Activated CD8-positive, alpha-beta T cell treated with anti-CD3 and anti-CD28 coated beads, Interleukin-2, amount 10 ng/mL, durations not matched to agents 7 days and 5 days (primary cell): ENCODE measurements around the gene MAGI2. TPM values are rescaled to one million over a fixed set of nuclear protein-coding genes. Genes with fewer than 3 reads are reported as not detected.
A peak's percentile ranks its signal among the peaks of the same experiment; 100 is the strongest.
"Not testable (repeated sequence)": the region's sequence is repeated elsewhere in the genome, so short reads cannot be mapped to it uniquely, and the experiment has no call there.

ENCODE experiments used
- ATAC-seq: fragments of 150-1000 bp; cut with Tn5 transposase; one replicate; pipeline ENCODE4 v1.10.0; 2021; ENCODE audit warnings: moderate library complexity
- CTCF ChIA-PET: fragments of 350-600 bp; sonication (Branson Sonifier 250); formaldehyde crosslinking; loops from one replicate; lab custom pipeline; 2021; ENCODE audit warnings: antibody characterized with exemption; lab: Charles Lee
- POLR2A ChIA-PET: fragments of 350-600 bp; sonication (Branson Sonifier 250); formaldehyde crosslinking; loops from one replicate; lab custom pipeline; 2021; ENCODE audit warnings: antibody characterized with exemption; lab: Charles Lee
- DNase-seq: peaks from one replicate; pipeline ENCODE4 v3.0.0-alpha.2; 2020
- H3K27ac Mint-ChIP-seq: one replicate; pipeline ENCODE4 v1.8.0; 2021; ENCODE audit warnings: mild to moderate bottlenecking, mixed read lengths
- H3K27me3 Mint-ChIP-seq: one replicate; pipeline ENCODE4 v1.8.0; 2021; ENCODE audit warnings: low read depth, mixed read lengths
- H3K36me3 Mint-ChIP-seq: one replicate; pipeline ENCODE4 v1.8.0; 2021; ENCODE audit warnings: low read depth, mixed read lengths
- H3K4me1 Mint-ChIP-seq: one replicate; pipeline ENCODE4 v1.8.0; 2021; ENCODE audit warnings: low read depth, mixed read lengths
- H3K4me3 Mint-ChIP-seq: one replicate; pipeline ENCODE4 v1.8.0; 2021; ENCODE audit warnings: mild to moderate bottlenecking, mixed read lengths
- H3K9me3 Mint-ChIP-seq: one replicate; pipeline ENCODE4 v1.8.0; 2022; ENCODE audit warnings: mixed read lengths; ENCODE audit not compliant: insufficient read depth
- total RNA-seq, 2 experiments: library from RNA; stranded (reverse); gene quantifications; one replicate each; pipeline ENCODE4 v1.2.3, GENCODE V29; 2021

The MAGI2 gene
- total RNA-seq, 2 experiments from 2014 or later, result 0.05 TPM; not detected in 1

DNA sequence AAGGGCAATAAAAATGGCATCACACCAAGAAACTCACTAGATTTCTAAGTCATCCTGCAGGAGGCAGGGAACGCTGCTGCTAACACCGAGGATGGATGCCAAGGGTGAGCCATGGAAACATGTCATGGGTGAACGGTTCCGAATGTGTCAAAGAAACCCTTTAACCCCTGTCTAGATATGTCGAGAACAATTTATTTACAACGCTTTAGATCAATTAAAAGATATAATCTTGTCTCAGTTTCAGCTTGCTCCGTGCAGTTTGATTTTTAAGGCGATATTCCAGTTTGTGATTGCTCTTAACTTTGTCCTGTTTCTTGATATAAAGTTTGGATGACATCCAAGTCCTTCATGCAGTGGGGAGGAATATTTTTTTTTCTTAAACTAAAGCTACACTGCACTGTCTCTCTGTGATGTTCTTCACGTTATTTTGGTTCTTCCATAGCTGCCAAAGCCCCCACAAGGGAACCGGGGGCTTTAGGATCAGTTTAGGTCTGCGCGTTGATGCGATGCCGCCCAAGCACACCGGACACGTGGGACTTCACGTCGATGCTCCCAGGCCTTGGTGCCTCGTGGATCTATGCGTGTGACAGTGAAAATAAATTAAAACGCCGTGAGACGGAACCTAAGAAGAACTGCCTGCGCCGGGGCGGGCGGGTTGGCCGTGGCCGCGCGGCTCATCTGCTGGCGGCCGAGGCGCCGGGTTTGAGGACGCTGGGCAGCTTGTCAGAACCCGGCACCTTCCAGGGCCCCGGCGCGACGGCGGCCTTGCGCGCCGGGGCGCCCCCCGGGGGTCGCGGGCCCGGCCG is 1434.6 kb downstream of the MAGI2 start:
- H3K4me1 Mint-ChIP-seq, result peaks cover 12% of the 10 kb centered on the region
- H3K4me3 Mint-ChIP-seq, result peak overlapping the region; percentile 73
- peaks cover 42% of the 10 kb centered on the region for H3K27me3 Mint-ChIP-seq
- ATAC-seq (no peak), DNase-seq (no peak)
- CTCF ChIA-PET, result interaction anchor here (0.7 to 2.8 kb wide), 8 partner anchors 9 to 368 kb away, joined by 3 to 9 read pairs (median 4); no protein-coding TSS in a partner anchor
- H3K27ac Mint-ChIP-seq, result no peak overlapping the region
- H3K36me3 Mint-ChIP-seq, result no peaks in the 10 kb centered on the region
- no peaks in the 10 kb centered on the region for H3K9me3 Mint-ChIP-seq
- POLR2A ChIA-PET, result interaction anchor here (0.6 kb wide), 1 partner anchor 15 kb away, joined by 3 read pairs; no protein-coding TSS in a partner anchor

DNA sequence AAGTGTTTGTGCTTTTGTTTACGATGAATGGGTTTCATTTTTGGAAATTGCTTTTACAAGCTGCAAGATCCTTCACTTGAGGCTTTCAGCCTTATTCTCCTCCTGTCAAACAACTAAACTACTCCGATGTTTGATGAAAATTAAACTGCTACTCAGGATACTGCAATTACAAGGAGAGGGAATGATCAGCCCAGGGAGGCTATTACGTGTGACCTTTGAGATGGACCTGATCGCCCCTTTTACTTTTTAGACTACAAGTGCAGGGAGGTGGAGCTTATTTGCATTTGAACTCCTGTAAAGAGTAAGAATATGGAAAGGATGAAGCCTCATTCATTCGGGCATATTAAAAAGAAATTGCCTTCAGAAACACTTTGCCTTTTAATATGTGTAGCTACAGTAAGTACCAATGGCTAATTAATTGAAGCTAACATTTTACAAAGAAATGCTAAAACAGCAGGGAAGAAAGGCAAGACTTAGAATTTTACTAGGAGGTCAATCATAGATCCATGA is 1435.8 kb downstream of the MAGI2 start:
- no peak overlapping the region for H3K27ac Mint-ChIP-seq

DNA sequence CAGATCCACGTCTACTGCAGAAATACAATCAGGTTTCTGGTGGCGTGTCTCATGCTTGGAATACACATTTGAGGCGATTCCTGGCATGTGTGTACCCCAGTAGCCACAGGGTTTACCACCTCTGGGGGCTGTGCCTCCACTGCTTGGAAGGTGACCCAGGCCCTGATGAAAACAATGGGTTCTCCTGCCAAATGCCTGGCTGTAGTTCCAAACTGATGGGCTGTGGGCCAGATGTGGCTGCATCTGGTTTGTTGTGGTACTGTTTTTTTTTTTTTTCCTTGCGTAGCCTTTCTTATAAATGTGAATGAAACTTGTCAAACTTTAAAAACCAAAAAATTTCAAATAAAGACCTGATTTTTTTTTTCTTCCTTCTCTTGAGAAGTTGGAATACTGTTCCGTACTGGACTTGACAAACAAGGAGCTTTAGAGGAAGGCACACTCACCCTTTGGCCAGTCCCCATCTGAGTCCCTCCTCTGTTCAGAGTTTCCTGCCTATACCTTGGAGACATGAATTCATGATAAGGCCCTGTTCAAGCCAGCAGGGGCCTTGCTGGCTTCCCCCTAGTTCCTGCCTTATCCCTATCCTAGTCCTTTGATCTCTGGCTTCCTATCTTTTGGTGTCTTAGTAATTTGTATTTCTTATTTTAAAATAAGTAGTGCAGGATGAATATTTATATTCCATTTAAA is 1437.8 kb downstream of the MAGI2 start:
- ChIA-PET POLR2A (no interaction called here), CTCF (no interaction called here)
- no peak for DNase-seq
- peaks cover 49% of the 10 kb centered on the region for H3K27me3 Mint-ChIP-seq
- ATAC-seq, result no peak
- no peaks in the 10 kb centered on the region for H3K36me3 Mint-ChIP-seq
- H3K9me3 Mint-ChIP-seq, result no peaks in the 10 kb centered on the region
- no peak overlapping the region for H3K4me3 Mint-ChIP-seq
- no peak overlapping the region for H3K27ac Mint-ChIP-seq
- peaks cover 11% of the 10 kb centered on the region for H3K4me1 Mint-ChIP-seq

More for the DNA sequence above, 1435.8 kb downstream of the MAGI2 start:
- Mint-ChIP-seq H3K9me3 (no peaks in the 10 kb centered on the region), H3K36me3 (no peaks in the 10 kb centered on the region), H3K27me3 (peaks cover 49% of the 10 kb centered on the region), H3K4me1 (peaks cover 12% of the 10 kb centered on the region), H3K4me3 (no peak overlapping the region)
- DNase-seq (no peak), ATAC-seq (no peak)
- ChIA-PET POLR2A (no interaction called here), CTCF (interaction anchor here (1.2 to 2.0 kb wide), 2 partner anchors 22 to 366 kb away, joined by 5 to 8 read pairs; no protein-coding TSS in a partner anchor)

DNA sequence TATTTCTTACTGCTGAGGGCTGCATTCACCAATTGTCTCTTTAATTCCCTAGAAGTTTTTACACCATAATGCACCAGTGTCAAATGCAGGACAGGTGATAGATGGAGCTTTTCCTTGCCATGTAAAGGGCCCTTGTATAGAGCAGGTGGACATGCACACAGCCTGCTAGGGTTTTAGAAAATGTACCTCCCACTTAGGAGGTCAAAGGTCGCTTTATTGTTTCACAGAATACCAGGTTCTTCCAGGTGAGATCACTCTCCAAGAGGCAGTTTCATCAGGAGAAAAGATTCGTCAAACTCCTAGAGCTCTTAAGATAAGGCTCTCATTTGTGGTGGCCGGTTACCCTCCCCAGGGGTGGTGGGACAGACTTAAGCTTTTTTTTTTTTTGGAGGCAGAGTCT is 1439.1 kb downstream of the MAGI2 start:
- ATAC-seq (no peak), DNase-seq (no peak)
- Mint-ChIP-seq H3K9me3 (no peaks in the 10 kb centered on the region), H3K36me3 (no peaks in the 10 kb centered on the region), H3K27ac (no peak overlapping the region), H3K4me1 (peaks cover 5% of the 10 kb centered on the region), H3K27me3 (peaks cover 47% of the 10 kb centered on the region), H3K4me3 (no peak overlapping the region)
- ChIA-PET POLR2A (interaction anchor here (0.6 kb wide), 1 partner anchor 38 kb away, joined by 3 read pairs; no protein-coding TSS in a partner anchor), CTCF (no interaction called here)

DNA sequence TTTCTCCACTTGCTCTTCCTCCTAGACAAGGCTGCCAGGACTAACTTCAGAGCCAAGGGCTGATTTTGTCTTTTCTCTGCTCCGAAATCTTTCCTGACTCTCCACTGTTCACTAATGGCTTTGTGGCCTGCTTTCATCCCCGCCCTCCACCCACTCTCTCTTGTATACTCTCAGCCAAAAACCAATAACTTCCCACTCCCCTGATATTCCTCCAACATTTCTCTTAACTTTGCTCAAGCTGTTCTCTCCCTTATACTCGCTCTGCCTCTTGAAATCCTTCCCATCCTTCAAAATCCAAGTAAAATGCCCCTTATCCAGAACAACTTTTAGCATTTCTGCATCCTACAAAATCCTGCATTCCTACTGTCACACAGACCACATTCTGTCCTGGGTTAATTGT is 1440.1 kb downstream of the MAGI2 start:
- H3K27ac Mint-ChIP-seq, result no peak overlapping the region
- no peaks in the 10 kb centered on the region for H3K36me3 Mint-ChIP-seq
- ChIA-PET POLR2A (no interaction called here), CTCF (no interaction called here)
- DNase-seq (no peak), ATAC-seq (no peak)
- H3K4me1 Mint-ChIP-seq, result no peaks in the 10 kb centered on the region
- H3K9me3 Mint-ChIP-seq, result no peaks in the 10 kb centered on the region
- peaks cover 40% of the 10 kb centered on the region for H3K27me3 Mint-ChIP-seq
- no peak overlapping the region for H3K4me3 Mint-ChIP-seq

DNA sequence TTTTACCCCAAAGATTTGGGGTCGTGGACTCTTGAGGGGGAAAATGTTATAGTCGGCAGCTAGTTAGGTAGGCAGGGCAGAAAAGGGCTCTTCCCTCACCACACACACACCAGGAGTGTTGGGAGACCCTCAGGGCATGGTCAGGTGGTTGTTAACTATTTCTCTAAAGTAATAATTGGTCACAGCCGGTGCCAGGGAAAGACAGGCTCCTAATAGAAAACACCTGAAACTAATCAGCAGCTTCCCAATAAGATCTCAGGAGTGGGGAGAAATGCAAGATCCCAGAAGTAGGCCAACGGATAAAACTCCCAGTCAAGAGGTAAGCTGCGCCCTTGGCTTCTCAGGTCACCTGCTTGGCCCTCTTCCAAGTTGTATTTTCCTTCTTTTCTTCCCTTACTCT is 1441.8 kb downstream of the MAGI2 start:
- ATAC-seq (no peak), DNase-seq (no peak)
- POLR2A ChIA-PET, result no interaction called here
- Mint-ChIP-seq H3K36me3 (no peaks in the 10 kb centered on the region), H3K9me3 (no peaks in the 10 kb centered on the region), H3K4me1 (no peaks in the 10 kb centered on the region), H3K27me3 (peaks cover 30% of the 10 kb centered on the region), H3K27ac (no peak overlapping the region), H3K4me3 (no peak overlapping the region)
- CTCF ChIA-PET, result interaction anchor here (0.6 to 1.4 kb wide), 2 partner anchors 9 to 22 kb away, joined by 3 to 6 read pairs; no protein-coding TSS in a partner anchor

DNA sequence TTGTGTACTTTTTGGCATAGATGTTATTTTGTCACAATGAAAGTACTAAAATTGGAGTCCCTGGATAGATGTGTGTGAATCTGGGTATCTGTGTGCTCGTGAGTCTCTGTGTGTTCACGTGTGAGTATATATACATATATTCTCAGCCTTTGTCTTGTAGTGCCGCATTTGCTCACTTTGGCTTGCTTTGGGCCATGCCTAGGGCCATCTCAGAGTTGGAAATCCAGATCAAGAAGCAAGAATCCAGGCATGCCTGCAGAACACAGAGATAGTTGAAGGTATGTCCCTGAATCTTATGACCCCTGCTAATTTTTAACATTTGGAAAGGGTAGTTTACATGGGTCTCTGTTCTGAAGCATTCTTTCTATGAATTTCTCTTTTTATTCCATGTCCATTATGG is 1446.2 kb downstream of the MAGI2 start:
- POLR2A ChIA-PET, result no interaction called here

DNA sequence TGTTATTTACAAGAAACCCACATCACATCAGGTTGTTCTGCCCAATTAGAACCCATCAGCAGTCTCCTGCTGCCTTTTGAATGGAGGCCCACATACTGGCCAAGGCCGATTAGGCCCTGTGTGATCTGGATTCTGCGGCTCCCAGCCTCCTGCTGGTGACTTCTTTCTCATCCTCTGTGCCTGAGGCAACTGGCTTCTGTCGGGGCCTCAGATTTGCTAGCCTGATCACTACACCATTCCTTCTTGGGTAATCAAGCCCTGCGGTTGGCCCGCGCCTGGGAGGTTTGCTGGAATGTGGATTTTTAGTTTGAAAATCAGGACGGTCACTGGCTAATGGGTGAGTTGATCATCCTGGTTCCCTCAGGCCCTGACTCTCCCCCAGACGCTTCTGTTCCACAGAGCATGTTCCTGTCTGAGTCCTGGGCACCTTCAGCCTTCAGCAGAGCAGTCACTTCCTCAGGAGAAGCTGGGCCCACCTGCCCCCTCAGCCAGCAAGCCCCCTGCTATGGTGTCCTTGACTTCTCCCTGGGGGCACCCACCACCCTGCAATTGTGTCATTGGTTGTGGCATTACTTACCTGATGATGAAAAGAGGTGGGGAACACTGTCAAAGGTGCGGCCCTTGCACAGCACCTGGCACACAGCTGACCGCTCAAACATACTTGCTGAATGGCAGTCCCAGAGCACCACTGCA is 1447.3 kb downstream of the MAGI2 start:
- no peaks in the 10 kb centered on the region for H3K36me3 Mint-ChIP-seq
- H3K27me3 Mint-ChIP-seq, result peaks cover 3% of the 10 kb centered on the region

More for the DNA sequence above, 1446.2 kb downstream of the MAGI2 start:
- no peak for ATAC-seq
- CTCF ChIA-PET, result no interaction called here
- H3K9me3 Mint-ChIP-seq, result no peaks in the 10 kb centered on the region
- H3K36me3 Mint-ChIP-seq, result no peaks in the 10 kb centered on the region
- no peak overlapping the region for H3K27ac Mint-ChIP-seq
- H3K4me1 Mint-ChIP-seq, result no peaks in the 10 kb centered on the region
- H3K27me3 Mint-ChIP-seq, result peaks cover 8% of the 10 kb centered on the region
- H3K4me3 Mint-ChIP-seq, result no peak overlapping the region
- DNase-seq, result no peak

DNA sequence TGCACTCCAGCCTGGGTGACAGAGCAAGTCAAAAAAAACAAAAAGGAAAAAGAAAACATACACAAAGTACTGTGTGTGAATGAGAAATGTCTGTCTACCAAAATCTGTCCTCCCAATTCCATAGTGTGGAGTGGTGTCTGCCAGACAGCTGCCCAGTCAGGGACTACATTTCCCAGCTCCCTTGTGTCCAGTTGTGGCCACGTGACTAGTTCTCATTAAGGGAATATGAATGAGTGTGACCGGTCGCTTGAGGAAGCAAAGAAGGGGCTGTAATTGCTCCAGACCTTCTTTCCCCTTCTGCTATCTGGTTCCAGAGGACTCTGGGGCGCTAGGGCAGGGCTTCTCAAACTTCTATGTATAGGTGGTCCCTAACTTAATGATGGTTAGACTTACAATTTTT is 1450.8 kb downstream of the MAGI2 start:
- CTCF ChIA-PET, result no interaction called here
- Mint-ChIP-seq H3K27ac (no peak overlapping the region), H3K36me3 (no peaks in the 10 kb centered on the region), H3K27me3 (peaks cover 2% of the 10 kb centered on the region), H3K4me1 (no peaks in the 10 kb centered on the region), H3K4me3 (no peak overlapping the region), H3K9me3 (no peaks in the 10 kb centered on the region)
- POLR2A ChIA-PET, result no interaction called here
- DNase-seq (no peak), ATAC-seq (no peak)

More for the DNA sequence above, 1447.3 kb downstream of the MAGI2 start:
- ChIA-PET POLR2A (no interaction called here), CTCF (no interaction called here)
- Mint-ChIP-seq H3K4me1 (no peaks in the 10 kb centered on the region), H3K9me3 (no peaks in the 10 kb centered on the region), H3K27ac (no peak overlapping the region), H3K4me3 (no peak overlapping the region)
- DNase-seq, result no peak
- ATAC-seq, result no peak

DNA sequence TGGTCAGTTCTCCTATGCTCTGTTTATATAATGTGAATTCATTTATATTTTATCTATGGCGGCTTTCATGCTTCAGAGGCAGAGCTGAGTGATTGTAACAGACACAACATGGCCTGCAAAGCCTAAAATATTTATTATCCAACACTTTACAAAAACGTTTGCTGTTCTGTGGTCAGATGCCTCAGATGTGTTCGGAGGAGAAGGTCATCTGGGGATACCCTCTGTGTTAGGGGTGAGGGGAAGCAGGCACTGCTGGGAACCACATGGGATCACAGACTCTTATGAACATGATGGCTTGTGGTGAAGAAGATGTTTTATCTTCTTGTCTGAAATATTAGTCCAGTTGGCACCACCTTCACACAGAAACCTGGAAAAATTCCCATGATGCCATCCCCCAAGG is 1451.4 kb downstream of the MAGI2 start:
- DNase-seq, result no peak
- ATAC-seq, result no peak
- H3K27ac Mint-ChIP-seq, result no peak overlapping the region
- H3K4me1 Mint-ChIP-seq, result no peaks in the 10 kb centered on the region
- POLR2A ChIA-PET, result no interaction called here
- H3K27me3 Mint-ChIP-seq, result peaks cover 2% of the 10 kb centered on the region
- CTCF ChIA-PET, result no interaction called here
- H3K36me3 Mint-ChIP-seq, result no peaks in the 10 kb centered on the region
- H3K4me3 Mint-ChIP-seq, result no peak overlapping the region
- H3K9me3 Mint-ChIP-seq, result no peaks in the 10 kb centered on the region

DNA sequence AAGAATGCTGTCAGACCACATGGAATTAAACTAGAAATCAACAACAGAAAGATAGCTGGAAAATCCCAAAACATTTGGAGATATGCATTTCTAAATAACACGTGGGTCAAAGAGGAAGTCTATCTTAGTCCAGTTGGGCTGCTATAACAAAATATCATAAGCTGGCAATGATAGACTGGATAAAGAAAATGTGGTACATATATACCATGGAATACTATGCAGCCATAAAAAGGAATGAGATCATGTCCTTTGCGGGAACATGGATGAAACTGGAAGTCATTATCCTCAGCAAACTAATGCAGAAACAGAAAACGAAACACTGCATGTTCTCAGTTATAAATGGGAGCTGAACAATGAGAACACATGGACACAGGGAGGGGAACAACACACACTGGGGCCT is 1454.3 kb downstream of the MAGI2 start:
- not testable (repeated sequence) for H3K27ac Mint-ChIP-seq, DNase-seq, H3K4me3 Mint-ChIP-seq

More for the DNA sequence above, 1454.3 kb downstream of the MAGI2 start:
- H3K27me3 Mint-ChIP-seq, H3K36me3 Mint-ChIP-seq, ATAC-seq, H3K4me1 Mint-ChIP-seq, H3K9me3 Mint-ChIP-seq, POLR2A ChIA-PET: not testable (repeated sequence)
- CTCF ChIA-PET, result interaction anchor here (1.1 kb wide), 1 partner anchor 41 kb away, joined by 3 read pairs; no protein-coding TSS in a partner anchor
